ENCODE measurements around the gene GAS2. TPM values are rescaled to one million over a fixed set of nuclear protein-coding genes. Genes with fewer than 3 reads are reported as not detected.

Gene GAS2
- total RNA-seq, 1 donor from 2014 or later, result 0.70 TPM

DNA sequence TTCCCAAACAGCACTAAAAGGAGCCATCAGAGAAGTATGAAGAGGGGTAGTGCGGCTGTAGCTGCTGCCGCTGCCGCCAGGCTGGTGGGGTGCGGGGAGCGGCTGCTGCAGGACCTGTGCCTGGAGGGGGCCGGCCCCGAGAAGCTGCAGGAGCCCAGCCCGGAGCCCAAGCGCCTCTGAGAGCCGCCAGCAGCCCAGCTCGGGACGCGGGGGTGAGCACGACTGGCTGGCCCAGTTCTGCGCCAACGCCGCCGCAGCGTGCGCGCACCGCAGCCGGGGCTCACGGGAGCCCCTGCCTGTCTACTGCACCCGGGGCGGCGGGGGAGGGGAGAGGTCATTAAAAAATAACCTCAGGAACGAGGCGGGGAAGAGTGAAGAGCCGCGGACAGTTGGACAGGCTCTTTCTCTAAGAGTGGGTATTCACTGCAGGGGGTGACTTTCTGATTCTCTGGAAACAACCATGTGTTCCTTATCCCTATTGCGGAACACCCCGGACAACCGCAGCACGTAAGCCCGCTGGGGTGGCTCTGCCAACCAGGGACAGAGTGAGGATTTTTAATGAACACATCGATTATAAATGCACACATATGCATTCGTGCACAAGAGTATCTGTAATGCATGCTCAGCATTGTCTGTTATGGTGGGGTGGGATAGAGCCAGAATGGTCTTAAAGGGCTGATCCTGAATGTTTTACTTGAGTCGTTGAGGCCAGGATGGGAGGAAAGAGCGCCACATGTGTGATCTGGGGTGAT lies 453 bp downstream of the GAS2 start:
- DNase-seq (ENCODE audit: extremely low spot score, unreplicated experiment), result no peak
- Mint-ChIP-seq H3K9me3 (ENCODE audit: unreplicated experiment) (no peaks in the 10 kb centered on the region), H3K27me3 (ENCODE audit: unreplicated experiment) (peaks cover 74% of the 10 kb centered on the region), H3K27ac (ENCODE audit: unreplicated experiment) (no peak overlapping the region), H3K36me3 (ENCODE audit: unreplicated experiment) (no peaks in the 10 kb centered on the region), H3K4me3 (ENCODE audit: unreplicated experiment) (peak overlapping the region; percentile 78), H3K4me1 (ENCODE audit: unreplicated experiment) (peaks cover 10% of the 10 kb centered on the region)
- TF ChIP-seq, protein P1, sequence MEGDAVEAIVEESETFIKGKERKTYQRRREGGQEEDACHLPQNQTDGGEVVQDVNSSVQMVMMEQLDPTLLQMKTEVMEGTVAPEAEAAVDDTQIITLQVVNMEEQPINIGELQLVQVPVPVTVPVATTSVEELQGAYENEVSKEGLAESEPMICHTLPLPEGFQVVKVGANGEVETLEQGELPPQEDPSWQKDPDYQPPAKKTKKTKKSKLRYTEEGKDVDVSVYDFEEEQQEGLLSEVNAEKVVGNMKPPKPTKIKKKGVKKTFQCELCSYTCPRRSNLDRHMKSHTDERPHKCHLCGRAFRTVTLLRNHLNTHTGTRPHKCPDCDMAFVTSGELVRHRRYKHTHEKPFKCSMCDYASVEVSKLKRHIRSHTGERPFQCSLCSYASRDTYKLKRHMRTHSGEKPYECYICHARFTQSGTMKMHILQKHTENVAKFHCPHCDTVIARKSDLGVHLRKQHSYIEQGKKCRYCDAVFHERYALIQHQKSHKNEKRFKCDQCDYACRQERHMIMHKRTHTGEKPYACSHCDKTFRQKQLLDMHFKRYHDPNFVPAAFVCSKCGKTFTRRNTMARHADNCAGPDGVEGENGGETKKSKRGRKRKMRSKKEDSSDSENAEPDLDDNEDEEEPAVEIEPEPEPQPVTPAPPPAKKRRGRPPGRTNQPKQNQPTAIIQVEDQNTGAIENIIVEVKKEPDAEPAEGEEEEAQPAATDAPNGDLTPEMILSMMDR (IDR thresholded peaks at IDR 0.05), result no peak

DNA sequence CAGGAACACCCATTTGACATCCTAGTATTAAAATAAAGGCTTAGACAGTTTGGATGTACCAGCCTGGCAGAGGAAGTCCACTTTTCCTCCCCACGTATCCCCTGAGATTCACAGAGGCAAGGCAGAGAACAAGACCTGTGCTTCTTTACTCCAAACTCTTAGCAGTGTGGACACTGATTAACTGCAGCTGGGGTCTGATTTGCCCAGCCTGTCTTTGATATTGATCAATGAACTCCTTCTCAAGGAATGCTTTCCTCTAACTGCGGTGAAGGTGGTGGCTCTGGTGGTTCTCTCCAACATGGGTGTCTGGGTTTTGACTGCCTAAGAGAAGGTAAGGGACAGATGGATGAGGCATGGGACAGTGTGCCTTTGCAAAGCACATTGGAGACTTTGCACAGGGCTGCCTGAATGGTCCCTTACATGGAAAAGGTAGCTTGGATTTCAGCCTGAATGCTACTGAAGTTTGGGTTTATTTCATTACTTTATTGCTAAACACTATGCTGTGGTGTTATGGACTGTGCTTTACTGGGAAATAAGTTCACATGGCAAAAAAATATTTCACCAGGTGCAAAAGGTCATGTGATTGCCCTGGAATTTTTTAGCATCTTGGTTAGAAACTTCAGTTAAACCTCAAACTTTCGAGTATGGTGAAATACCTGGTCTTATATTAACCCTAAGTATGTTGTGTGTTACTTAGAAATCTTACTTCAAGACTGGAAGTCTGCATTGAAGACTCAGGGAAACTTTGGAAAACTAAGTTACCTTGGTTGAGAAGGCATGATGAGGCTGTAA lies 1.8 kb downstream of the GAS2 start:
- Mint-ChIP-seq H3K4me3 (ENCODE audit: unreplicated experiment) (no peak overlapping the region), H3K27me3 (ENCODE audit: unreplicated experiment) (peaks cover 79% of the 10 kb centered on the region), H3K9me3 (ENCODE audit: unreplicated experiment) (no peaks in the 10 kb centered on the region), H3K36me3 (ENCODE audit: unreplicated experiment) (no peaks in the 10 kb centered on the region), H3K4me1 (ENCODE audit: unreplicated experiment) (peaks cover 10% of the 10 kb centered on the region), H3K27ac (ENCODE audit: unreplicated experiment) (no peak overlapping the region)
- TF ChIP-seq, protein P1 (IDR thresholded peaks at IDR 0.05), result no peak
- DNase-seq (ENCODE audit: extremely low spot score, unreplicated experiment), result no peak

DNA sequence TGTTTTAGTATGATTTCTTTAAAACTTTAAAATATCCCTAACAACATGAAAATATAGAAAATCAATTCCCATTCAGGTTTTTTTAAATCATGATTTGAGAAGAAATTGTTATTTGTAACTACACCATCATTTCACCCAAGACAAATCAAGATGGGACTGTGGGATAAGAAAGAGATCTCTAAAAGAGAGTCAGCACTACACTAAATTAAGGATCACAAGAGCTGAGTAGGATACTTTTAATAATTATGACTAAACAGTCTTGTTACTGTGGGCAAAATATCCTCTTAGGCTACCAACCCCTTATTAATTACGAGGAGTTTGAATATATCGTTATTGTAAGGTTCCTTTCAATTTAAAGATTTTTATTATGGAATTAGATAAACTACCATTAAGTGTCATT lies 3.0 kb downstream of the GAS2 start:
- TF ChIP-seq, protein P1 (IDR thresholded peaks at IDR 0.05), result no peak
- Mint-ChIP-seq H3K4me3 (ENCODE audit: unreplicated experiment) (no peak overlapping the region), H3K27me3 (ENCODE audit: unreplicated experiment) (peaks cover 78% of the 10 kb centered on the region), H3K36me3 (ENCODE audit: unreplicated experiment) (no peaks in the 10 kb centered on the region), H3K9me3 (ENCODE audit: unreplicated experiment) (no peaks in the 10 kb centered on the region), H3K4me1 (ENCODE audit: unreplicated experiment) (peaks cover 10% of the 10 kb centered on the region), H3K27ac (ENCODE audit: unreplicated experiment) (no peak overlapping the region)
- no peak for DNase-seq (ENCODE audit: extremely low spot score, unreplicated experiment)

DNA sequence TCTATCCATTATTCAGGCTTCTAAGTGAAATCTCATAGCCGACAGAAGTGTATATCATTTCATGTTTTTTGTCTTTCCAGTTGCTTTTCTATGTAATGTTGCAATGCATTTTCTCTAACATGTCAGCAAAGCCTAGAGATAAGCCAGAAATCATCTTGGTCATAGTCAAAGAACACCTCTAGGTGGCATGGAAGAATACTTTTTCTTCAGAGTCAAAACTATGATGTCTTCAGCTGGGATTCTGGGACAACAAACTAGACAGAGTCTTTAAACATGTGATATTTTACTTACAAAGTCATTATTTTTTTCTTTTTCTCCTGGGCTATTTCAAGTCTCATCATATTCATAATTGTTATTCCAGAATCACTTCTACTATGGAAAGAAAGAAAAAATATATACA lies 4.4 kb downstream of the GAS2 start:
- Mint-ChIP-seq H3K4me1 (ENCODE audit: unreplicated experiment) (peaks cover 15% of the 10 kb centered on the region), H3K4me3 (ENCODE audit: unreplicated experiment) (no peak overlapping the region), H3K9me3 (ENCODE audit: unreplicated experiment) (no peaks in the 10 kb centered on the region), H3K27me3 (ENCODE audit: unreplicated experiment) (peaks cover 76% of the 10 kb centered on the region), H3K27ac (ENCODE audit: unreplicated experiment) (no peak overlapping the region), H3K36me3 (ENCODE audit: unreplicated experiment) (no peaks in the 10 kb centered on the region)
- TF ChIP-seq, protein P1 (IDR thresholded peaks at IDR 0.05), result peak; percentile 55
- DNase-seq (ENCODE audit: extremely low spot score, unreplicated experiment), result no peak

DNA sequence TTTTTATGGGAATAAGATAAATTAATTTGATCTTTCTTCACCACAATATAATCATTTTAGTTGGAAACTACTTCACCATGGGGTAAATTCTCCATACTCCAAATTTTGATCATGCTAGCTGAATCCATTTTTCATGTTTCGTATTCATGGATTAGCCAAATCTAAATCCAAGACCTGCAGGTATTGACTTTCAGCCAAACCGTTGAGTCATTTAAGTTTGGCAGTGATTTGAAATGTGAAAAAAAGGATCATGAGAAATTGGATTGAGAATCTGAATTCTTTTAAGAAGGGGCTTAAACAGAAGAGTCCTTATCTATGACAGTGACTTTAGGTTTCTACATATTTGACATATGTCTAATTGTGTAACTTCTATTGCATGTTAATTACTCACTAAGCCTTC lies 5.3 kb downstream of the GAS2 start:
- H3K36me3 Mint-ChIP-seq (ENCODE audit: unreplicated experiment), result no peaks in the 10 kb centered on the region
- peaks cover 68% of the 10 kb centered on the region for H3K27me3 Mint-ChIP-seq (ENCODE audit: unreplicated experiment)
- TF ChIP-seq, protein P1 (IDR thresholded peaks at IDR 0.05), result no peak
- H3K4me3 Mint-ChIP-seq (ENCODE audit: unreplicated experiment), result no peak overlapping the region
- H3K9me3 Mint-ChIP-seq (ENCODE audit: unreplicated experiment), result no peaks in the 10 kb centered on the region
- no peak overlapping the region for H3K27ac Mint-ChIP-seq (ENCODE audit: unreplicated experiment)
- peaks cover 9% of the 10 kb centered on the region for H3K4me1 Mint-ChIP-seq (ENCODE audit: unreplicated experiment)
- no peak for DNase-seq (ENCODE audit: extremely low spot score, unreplicated experiment)
